ENCODE results near the gene DTNA.
"Not testable (repeated sequence)": the region's sequence is repeated elsewhere in the genome, so short reads cannot be mapped to it uniquely, and the experiment has no call there.

The DTNA gene

GRCh38 chr18:34710934-34711333, 836 bp downstream of the DTNA start:
- TF ChIP-seq L3MBTL2 (conservative IDR thresholded peaks at IDR 0.05) (no peak), TARDBP (IDR thresholded peaks at IDR 0.05) (no peak), BHLHE40 (IDR thresholded peaks at IDR 0.05; ENCODE audit: borderline replicate concordance) (no peak), PKNOX1 (IDR thresholded peaks at IDR 0.05) (no peak), ZNF384 (IDR thresholded peaks at IDR 0.05) (no peak), LEF1 (IDR thresholded peaks at IDR 0.05; ENCODE audit: borderline replicate concordance) (no peak), ELF4 (IDR thresholded peaks at IDR 0.05) (no peak), SP1 (IDR thresholded peaks at IDR 0.05) (no peak), FOXK2 (IDR thresholded peaks at IDR 0.05) (no peak), SUZ12 (IDR thresholded peaks at IDR 0.05) (no peak), FOXM1 (IDR thresholded peaks at IDR 0.05; ENCODE audit: borderline replicate concordance) (no peak), NFRKB (IDR thresholded peaks at IDR 0.05) (no peak), HDGF (IDR thresholded peaks at IDR 0.05; ENCODE audit: borderline replicate concordance) (no peak), CTBP1 (IDR thresholded peaks at IDR 0.05; ENCODE audit: borderline replicate concordance) (no peak), ARNT (IDR thresholded peaks at IDR 0.05) (no peak), FOXA1 (IDR thresholded peaks at IDR 0.05) (no peak)
- ChIA-PET POLR2A (no interaction called here), CTCF (interaction anchor here (1.2 to 1.4 kb wide), 2 partner anchors 17 to 51 kb away, joined by 4 read pairs; no protein-coding TSS in a partner anchor)
- peak; percentile 51 for DNase-seq (ENCODE audit: extremely low spot score)

GRCh38 chr18:34716111-34716510, 6.0 kb downstream of the DTNA start:
- CTCF ChIA-PET: interaction anchor here (0.8 to 1.0 kb wide), 2 partner anchors 15 to 55 kb away, joined by 4 read pairs; no protein-coding TSS in a partner anchor

DNA sequence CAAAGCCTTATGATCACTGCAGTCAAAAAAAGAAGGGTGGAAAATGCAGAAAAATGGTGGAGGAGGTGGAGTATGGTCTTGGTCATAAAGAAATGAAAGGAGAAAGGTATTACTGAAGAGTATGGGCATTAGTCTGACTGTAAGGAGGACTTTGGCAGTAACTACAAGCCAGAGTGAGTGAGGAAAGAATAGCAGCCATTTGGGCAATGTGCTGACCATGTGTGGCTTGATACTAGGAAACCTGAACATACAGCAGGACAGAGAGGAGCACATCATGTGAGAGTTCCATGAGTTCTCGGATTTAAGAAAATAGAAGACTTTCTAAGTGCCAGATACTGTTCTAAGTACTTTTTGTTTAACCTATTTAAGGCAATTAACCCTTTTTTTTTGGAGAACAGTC, 8.5 kb downstream of the DTNA start:
- CTCF ChIA-PET: interaction anchor here (0.6 kb wide), 1 partner anchor 11 kb away, joined by 3 read pairs; no protein-coding TSS in a partner anchor
- no peak for DNase-seq (ENCODE audit: extremely low spot score)
- TF ChIP-seq FOXM1 (IDR thresholded peaks at IDR 0.05; ENCODE audit: borderline replicate concordance): no peak
- no peak for TF ChIP-seq TARDBP (IDR thresholded peaks at IDR 0.05)
- no peak for TF ChIP-seq PKNOX1 (IDR thresholded peaks at IDR 0.05)
- TF ChIP-seq ZNF384 (IDR thresholded peaks at IDR 0.05): no peak
- TF ChIP-seq SP1 (IDR thresholded peaks at IDR 0.05): no peak
- no peak for TF ChIP-seq ARNT (IDR thresholded peaks at IDR 0.05)
- TF ChIP-seq FOXK2 (IDR thresholded peaks at IDR 0.05): no peak
- TF ChIP-seq L3MBTL2 (conservative IDR thresholded peaks at IDR 0.05): no peak
- no peak for TF ChIP-seq BHLHE40 (IDR thresholded peaks at IDR 0.05; ENCODE audit: borderline replicate concordance)
- TF ChIP-seq CTBP1 (IDR thresholded peaks at IDR 0.05; ENCODE audit: borderline replicate concordance): no peak
- no peak for TF ChIP-seq FOXA1 (IDR thresholded peaks at IDR 0.05)
- no peak for TF ChIP-seq NFRKB (IDR thresholded peaks at IDR 0.05)
- no peak for TF ChIP-seq ELF4 (IDR thresholded peaks at IDR 0.05)
- no peak for TF ChIP-seq HDGF (IDR thresholded peaks at IDR 0.05; ENCODE audit: borderline replicate concordance)
- TF ChIP-seq SUZ12 (IDR thresholded peaks at IDR 0.05): no peak
- POLR2A ChIA-PET: no interaction called here

More at GRCh38 chr18:34716111-34716510, 6.0 kb downstream of the DTNA start:
- POLR2A ChIA-PET; DNase-seq (ENCODE audit: extremely low spot score): not testable (repeated sequence)

DNA sequence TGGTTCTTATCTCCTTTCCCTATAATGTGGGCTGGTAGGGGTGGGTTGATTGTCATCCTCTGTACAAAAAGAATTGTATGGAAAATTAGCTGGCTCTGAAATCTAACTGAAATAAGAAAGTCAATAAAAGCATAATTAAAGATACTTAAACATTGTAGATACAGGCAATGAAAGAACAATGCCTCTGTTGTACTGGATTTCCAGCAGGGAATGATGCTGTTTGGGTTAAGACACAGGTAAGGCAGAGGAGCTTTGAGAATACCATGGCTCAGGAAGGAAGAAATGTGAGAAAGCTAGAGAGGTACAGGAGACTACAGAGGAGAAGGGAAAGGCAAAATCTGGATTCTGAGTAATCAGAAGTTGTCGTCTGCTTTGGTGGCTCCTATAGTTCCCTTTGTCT, 10.1 kb downstream of the DTNA start:
- no peak for DNase-seq (ENCODE audit: extremely low spot score)
- ChIA-PET CTCF (interaction anchor here (1.1 to 4.5 kb wide), 4 partner anchors 10 to 90 kb away, joined by 3 to 19 read pairs (median 9); no protein-coding TSS in a partner anchor), POLR2A (interaction anchor here (1.3 kb wide), 1 partner anchor 60 kb away, joined by 4 read pairs; no protein-coding TSS in a partner anchor)
- TF ChIP-seq FOXA1 (IDR thresholded peaks at IDR 0.05): no peak
- TF ChIP-seq ELF4 (IDR thresholded peaks at IDR 0.05): no peak
- TF ChIP-seq SP1 (IDR thresholded peaks at IDR 0.05): no peak
- TF ChIP-seq HDGF (IDR thresholded peaks at IDR 0.05; ENCODE audit: borderline replicate concordance): no peak
- TF ChIP-seq TARDBP (IDR thresholded peaks at IDR 0.05): no peak
- no peak for TF ChIP-seq ZNF384 (IDR thresholded peaks at IDR 0.05)
- TF ChIP-seq L3MBTL2 (conservative IDR thresholded peaks at IDR 0.05): no peak
- no peak for TF ChIP-seq PKNOX1 (IDR thresholded peaks at IDR 0.05)
- no peak for TF ChIP-seq FOXM1 (IDR thresholded peaks at IDR 0.05; ENCODE audit: borderline replicate concordance)
- TF ChIP-seq FOXK2 (IDR thresholded peaks at IDR 0.05): no peak

- ChIA-PET POLR2A (no interaction called here), CTCF (interaction anchor here (4.5 kb wide), 1 partner anchor 61 kb away, joined by 19 read pairs; no protein-coding TSS in a partner anchor)
- no peak for DNase-seq (ENCODE audit: extremely low spot score)
- TF ChIP-seq ARNT (IDR thresholded peaks at IDR 0.05) (no peak), ELF4 (IDR thresholded peaks at IDR 0.05) (no peak), FOXA1 (IDR thresholded peaks at IDR 0.05) (no peak), HDGF (IDR thresholded peaks at IDR 0.05; ENCODE audit: borderline replicate concordance) (no peak), SP1 (IDR thresholded peaks at IDR 0.05) (no peak), LEF1 (IDR thresholded peaks at IDR 0.05; ENCODE audit: borderline replicate concordance) (no peak), PKNOX1 (IDR thresholded peaks at IDR 0.05) (no peak)
Measured at GRCh38 chr18:34723143-34723542, 13.0 kb downstream of the DTNA start.

DNA sequence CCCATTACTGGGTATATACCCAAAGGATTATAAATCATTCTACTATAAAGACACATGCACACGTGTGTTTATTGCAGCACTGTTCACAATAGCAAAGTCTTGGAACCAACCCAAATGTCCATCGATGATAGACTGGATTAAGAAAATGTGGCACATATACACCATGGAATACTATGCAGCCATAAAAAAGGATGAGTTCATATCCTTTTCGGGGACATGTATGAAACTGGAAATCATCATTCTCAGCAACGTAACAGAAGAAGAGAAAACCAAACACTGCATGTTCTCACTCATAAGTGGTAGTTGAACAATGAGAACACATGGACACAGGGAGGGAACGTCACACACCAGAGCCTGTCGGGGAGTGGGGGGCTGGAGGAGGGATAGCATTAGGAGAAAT, 15.6 kb downstream of the DTNA start:
- POLR2A ChIA-PET; CTCF ChIA-PET; DNase-seq (ENCODE audit: extremely low spot score): not testable (repeated sequence)

Measured in HEK293T (cell line).